ACC112 (cell line): Measurements from ENCODE around the gene TMEM9.

Experiments used
- H2AFZ ChIP-seq: fragments of 200-600 bp; sonication (generic); one replicate; pipeline ENCODE4 v1.6.0; 2017; ENCODE audit warnings: antibody characterized with exemption, low read length; ENCODE audit not compliant: unreplicated experiment
- H3K27ac ChIP-seq: fragments of 200-600 bp; sonication (generic); 2 replicates; pipeline ENCODE4 v1.5.1; 2014; ENCODE audit warnings: low read depth, mild to moderate bottlenecking, antibody characterized with exemption, low read length, moderate library complexity
- H3K27me3 ChIP-seq: fragments of 200-600 bp; sonication (generic); 2 replicates; pipeline ENCODE4 v1.6.1; 2014; ENCODE audit warnings: mild to moderate bottlenecking, antibody characterized with exemption, low read length, moderate library complexity, mixed read lengths; ENCODE audit not compliant: insufficient read depth
- H3K36me3 ChIP-seq: fragments of 200-600 bp; sonication (generic); 2 replicates; pipeline ENCODE4 v1.6.1; 2016; ENCODE audit warnings: mild to moderate bottlenecking, antibody characterized with exemption, low read length, moderate library complexity, mixed read lengths; ENCODE audit not compliant: insufficient read depth
- H3K4me1 ChIP-seq: fragments of 200-600 bp; sonication (generic); one replicate; pipeline ENCODE4 v1.6.1; 2016; ENCODE audit warnings: low read length, mixed read lengths; ENCODE audit not compliant: insufficient read depth, unreplicated experiment, control insufficient read depth
- H3K4me3 ChIP-seq: fragments of 200-600 bp; sonication (generic); 2 replicates; pipeline ENCODE4 v1.5.1; 2014; ENCODE audit warnings: mild to moderate bottlenecking, low read depth, low read length
- H3K79me2 ChIP-seq: fragments of 200-600 bp; sonication (generic); one replicate; pipeline ENCODE4 v1.6.0; 2016; ENCODE audit warnings: low read length; ENCODE audit not compliant: control insufficient read depth, unreplicated experiment, insufficient read depth

The TMEM9 gene

DNA sequence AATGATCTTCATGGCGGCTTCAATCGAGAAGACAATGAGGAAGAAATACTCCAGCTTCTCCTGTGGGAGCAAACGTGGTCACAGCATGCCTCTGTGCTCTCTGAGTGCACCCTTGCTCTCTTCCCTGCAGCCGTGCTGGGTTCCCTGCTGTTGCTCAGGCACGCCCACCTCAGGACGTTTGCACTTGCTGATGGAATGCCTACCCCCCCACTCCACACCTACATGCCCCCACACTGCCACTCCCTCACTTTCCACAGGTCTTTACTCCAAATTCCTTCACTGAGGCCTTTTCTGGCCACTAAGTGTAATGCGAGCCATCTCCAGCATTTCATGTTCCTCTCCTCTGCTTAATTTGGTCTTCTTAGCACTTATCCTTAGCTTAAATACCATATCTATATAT lies 60.3 kb downstream of the TMEM9 start:
- Histone ChIP-seq H2AFZ (no peak overlapping the region), H3K4me1 (no peaks in the 10 kb centered on the region)

DNA sequence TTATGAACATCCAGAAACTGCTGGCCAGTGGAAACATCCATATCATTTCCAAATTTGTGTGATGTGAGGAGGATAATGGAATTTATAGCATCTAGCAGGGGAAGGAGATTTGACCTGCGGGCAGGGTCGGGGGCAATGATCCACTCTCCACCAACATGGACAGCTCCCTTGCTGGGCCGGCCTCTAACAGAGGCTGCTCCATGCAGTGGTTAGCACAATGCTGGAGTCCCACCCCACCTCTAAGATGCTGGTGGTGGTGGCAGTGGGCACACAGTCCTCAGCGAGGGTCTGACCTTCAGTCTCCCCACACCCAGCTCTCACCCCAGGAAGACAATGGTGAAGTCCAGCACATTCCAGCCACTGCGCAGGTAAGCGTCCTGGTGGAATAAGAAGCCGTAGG lies 60.7 kb downstream of the TMEM9 start:
- H3K27me3 ChIP-seq = peaks cover 54% of the 10 kb centered on the region
- no peak overlapping the region for H2AFZ ChIP-seq
- no peaks in the 10 kb centered on the region for H3K36me3 ChIP-seq
- H3K4me1 ChIP-seq = no peaks in the 10 kb centered on the region
- no peak overlapping the region for H3K4me3 ChIP-seq
- H3K27ac ChIP-seq = no peak overlapping the region
- H3K79me2 ChIP-seq = no peaks in the 10 kb centered on the region

More for the DNA sequence above, 60.3 kb downstream of the TMEM9 start:
- H3K27ac ChIP-seq = no peak overlapping the region
- H3K4me3 ChIP-seq = no peak overlapping the region
- H3K36me3 ChIP-seq = no peaks in the 10 kb centered on the region
- H3K27me3 ChIP-seq = peaks cover 56% of the 10 kb centered on the region
- H3K79me2 ChIP-seq = no peaks in the 10 kb centered on the region

DNA sequence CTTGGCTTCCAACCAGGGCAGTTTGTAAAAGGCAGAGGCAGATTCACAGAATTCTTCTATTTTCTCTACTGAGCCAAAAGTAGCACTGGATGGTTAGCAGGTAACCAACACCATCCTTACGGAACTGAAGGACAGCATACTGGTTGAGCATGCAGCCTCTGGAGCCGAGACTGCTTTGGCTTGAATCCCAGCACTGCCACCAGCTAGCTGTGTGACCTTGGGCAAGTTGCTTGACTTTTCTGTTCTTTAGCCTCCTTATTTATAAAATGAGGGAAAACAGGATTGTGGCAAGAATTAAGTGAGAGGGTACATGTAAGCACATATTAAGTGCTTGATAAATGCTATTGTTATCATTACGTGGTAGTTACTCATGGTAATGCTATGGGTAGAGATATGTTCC lies 61.5 kb downstream of the TMEM9 start:
- Histone ChIP-seq H3K4me3 (no peak overlapping the region), H3K36me3 (no peaks in the 10 kb centered on the region), H3K27me3 (peaks cover 55% of the 10 kb centered on the region), H3K4me1 (no peaks in the 10 kb centered on the region), H2AFZ (no peak overlapping the region), H3K79me2 (no peaks in the 10 kb centered on the region), H3K27ac (no peak overlapping the region)

DNA sequence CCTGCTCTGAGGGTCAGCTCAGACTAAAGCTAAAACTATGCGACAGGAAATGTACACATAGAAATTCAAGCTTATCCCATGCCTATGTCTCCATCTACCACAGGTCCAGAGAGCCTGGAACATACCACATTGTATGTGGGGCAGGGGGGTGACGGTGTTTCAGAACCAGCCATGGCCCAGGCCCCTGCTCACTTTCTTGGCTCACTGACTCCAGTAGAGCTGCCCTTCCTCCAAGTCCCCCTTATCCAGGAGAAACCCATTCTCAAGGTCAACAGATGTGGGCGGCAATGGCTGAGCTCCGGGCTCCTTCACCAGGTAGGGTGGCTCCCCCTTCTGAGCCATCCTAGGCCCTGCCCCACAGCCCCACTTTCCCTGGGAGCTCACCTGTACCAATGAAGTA lies 63.0 kb downstream of the TMEM9 start:
- Histone ChIP-seq H3K36me3 (no peaks in the 10 kb centered on the region), H3K4me3 (no peak overlapping the region), H3K79me2 (no peaks in the 10 kb centered on the region), H3K27ac (no peak overlapping the region), H3K27me3 (peaks cover 50% of the 10 kb centered on the region), H3K4me1 (no peaks in the 10 kb centered on the region), H2AFZ (no peak overlapping the region)

- Histone ChIP-seq H3K79me2 (no peaks in the 10 kb centered on the region), H3K4me3 (no peak overlapping the region), H3K27me3 (peaks cover 50% of the 10 kb centered on the region), H3K4me1 (no peaks in the 10 kb centered on the region), H2AFZ (no peak overlapping the region), H3K36me3 (no peaks in the 10 kb centered on the region), H3K27ac (no peak overlapping the region)
Measured at GRCh38 chr1:201090541-201090940, 63.7 kb downstream of the TMEM9 start.

- Histone ChIP-seq H3K27ac (no peak overlapping the region), H3K4me1 (no peaks in the 10 kb centered on the region), H3K79me2 (no peaks in the 10 kb centered on the region), H3K36me3 (no peaks in the 10 kb centered on the region), H2AFZ (no peak overlapping the region), H3K27me3 (peaks cover 51% of the 10 kb centered on the region), H3K4me3 (no peak overlapping the region)
Measured at GRCh38 chr1:201089596-201089995, 64.7 kb downstream of the TMEM9 start.

DNA sequence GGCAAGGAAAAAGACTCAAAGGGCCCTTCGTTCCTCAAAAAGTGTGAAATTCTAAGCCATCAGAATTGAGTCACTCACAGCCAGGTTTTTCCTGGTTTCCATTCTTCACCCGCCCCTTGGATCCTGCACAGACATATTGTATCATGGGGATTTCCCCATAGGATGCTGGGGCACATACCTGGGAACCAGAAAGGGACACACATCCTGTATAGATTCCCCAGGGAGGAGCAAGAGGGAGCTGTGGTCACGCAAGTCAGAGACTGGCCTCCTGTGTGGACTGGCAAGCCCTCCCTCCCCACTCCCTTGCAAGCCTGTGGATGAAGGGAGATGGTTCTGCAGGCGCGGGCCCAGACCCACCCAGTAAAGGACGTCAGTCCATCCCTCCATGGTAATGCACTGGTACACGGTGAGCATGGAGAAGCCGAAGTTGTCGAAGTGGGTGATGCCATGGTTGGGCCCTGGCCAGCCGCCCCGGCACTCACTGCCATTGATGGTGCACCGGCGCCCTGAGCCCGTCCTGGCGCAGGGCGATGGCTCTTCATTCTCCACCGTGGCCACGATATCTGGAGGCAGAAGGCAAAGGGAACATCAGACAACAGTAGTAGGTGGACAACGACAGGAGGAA lies 65.3 kb downstream of the TMEM9 start:
- Histone ChIP-seq H3K79me2 (no peaks in the 10 kb centered on the region), H3K36me3 (no peaks in the 10 kb centered on the region), H3K4me3 (no peak overlapping the region), H3K27me3 (peaks cover 54% of the 10 kb centered on the region), H3K27ac (no peak overlapping the region), H3K4me1 (no peaks in the 10 kb centered on the region), H2AFZ (no peak overlapping the region)

GRCh38 chr1:201088395-201088794 lies 65.9 kb downstream of the TMEM9 start:
- no peak overlapping the region for H2AFZ ChIP-seq
- H3K79me2 ChIP-seq = no peaks in the 10 kb centered on the region
- H3K27me3 ChIP-seq = peaks cover 60% of the 10 kb centered on the region
- H3K27ac ChIP-seq = no peak overlapping the region
- no peaks in the 10 kb centered on the region for H3K4me1 ChIP-seq
- H3K36me3 ChIP-seq = no peaks in the 10 kb centered on the region
- no peak overlapping the region for H3K4me3 ChIP-seq

- no peak overlapping the region for H2AFZ ChIP-seq
- H3K79me2 ChIP-seq = no peaks in the 10 kb centered on the region
- H3K27ac ChIP-seq = no peak overlapping the region
- H3K4me3 ChIP-seq = no peak overlapping the region
- no peaks in the 10 kb centered on the region for H3K4me1 ChIP-seq
- peaks cover 57% of the 10 kb centered on the region for H3K27me3 ChIP-seq
- H3K36me3 ChIP-seq = no peaks in the 10 kb centered on the region
Measured at GRCh38 chr1:201085902-201086735, 68.2 kb downstream of the TMEM9 start.
